Ureter (tissue), 1 donor: ENCODE results near the gene GARIN5A. TPM values are rescaled to one million over a fixed set of nuclear protein-coding genes. Genes with fewer than 3 reads are reported as not detected.
A peak's percentile ranks its signal among the peaks of the same experiment; 100 is the strongest.
"Not testable (repeated sequence)": the region's sequence is repeated elsewhere in the genome, so short reads cannot be mapped to it uniquely, and the experiment has no call there.

Experiments
- DNase-seq: peaks from one replicate; pipeline ENCODE4 v3.0.0-alpha.2; 2020; ENCODE audit warnings: low spot score
- total RNA-seq: library from RNA; stranded (reverse); gene quantifications from one replicate; pipeline ENCODE4 v1.2.4, GENCODE V29; 2023
- donor health status: DM: yes; HTN: yes; CAD: no.

GARIN5A gene
- total RNA-seq, 1 donor from 2014 or later, result 1.9 TPM

GRCh38 chr19:50465000-50465399 is 11.6 kb downstream of the GARIN5A start:
- no peak for DNase-seq

GRCh38 chr19:50464348-50464747 is 12.3 kb downstream of the GARIN5A start:
- DNase-seq, result no peak

GRCh38 chr19:50462970-50463369 is 13.7 kb downstream of the GARIN5A start:
- no peak for DNase-seq

- peak; percentile 68 for DNase-seq
Measured at GRCh38 chr19:50461066-50461875, 15.4 kb downstream of the GARIN5A start.

GRCh38 chr19:50460161-50460765 is 16.4 kb downstream of the GARIN5A start:
- DNase-seq, result no peak

- no peak for DNase-seq
Measured at GRCh38 chr19:50459638-50460037, 17.0 kb downstream of the GARIN5A start.

- DNase-seq, result no peak
Measured at GRCh38 chr19:50459067-50459456, 17.6 kb downstream of the GARIN5A start.

- DNase-seq, result no peak
Measured at GRCh38 chr19:50458396-50459066, 18.1 kb downstream of the GARIN5A start.

GRCh38 chr19:50457300-50457699 is 19.3 kb downstream of the GARIN5A start:
- DNase-seq, result no peak

- DNase-seq, result no peak
Measured at GRCh38 chr19:50455992-50456391, 20.7 kb downstream of the GARIN5A start.

- no peak for DNase-seq
Measured at GRCh38 chr19:50453243-50453642, 23.4 kb downstream of the GARIN5A start.

GRCh38 chr19:50451223-50451534 is 25.5 kb downstream of the GARIN5A start:
- no peak for DNase-seq

GRCh38 chr19:50450369-50451222 is 26.1 kb downstream of the GARIN5A start:
- no peak for DNase-seq

- DNase-seq, result no peak
Measured at GRCh38 chr19:50449236-50449899, 27.3 kb downstream of the GARIN5A start.

- DNase-seq, result no peak
Measured at GRCh38 chr19:50447750-50448149, 28.9 kb downstream of the GARIN5A start.

- no peak for DNase-seq
Measured at GRCh38 chr19:50447053-50447452, 29.6 kb downstream of the GARIN5A start.

- DNase-seq, result no peak
Measured at GRCh38 chr19:50444059-50444458, 32.6 kb downstream of the GARIN5A start.

- not testable (repeated sequence) for DNase-seq
Measured at GRCh38 chr19:50439130-50439529, 37.5 kb downstream of the GARIN5A start.

- DNase-seq, result no peak
Measured at GRCh38 chr19:50437862-50438449, 38.7 kb downstream of the GARIN5A start.

GRCh38 chr19:50435627-50436026 is 41.0 kb downstream of the GARIN5A start:
- DNase-seq, result no peak

- no peak for DNase-seq
Measured at GRCh38 chr19:50435221-50435620, 41.4 kb downstream of the GARIN5A start.
